ENCODE measurements around the gene SLC25A17.
"Not testable (repeated sequence)": the region's sequence is repeated elsewhere in the genome, so short reads cannot be mapped to it uniquely, and the experiment has no call there.

The SLC25A17 gene

DNA sequence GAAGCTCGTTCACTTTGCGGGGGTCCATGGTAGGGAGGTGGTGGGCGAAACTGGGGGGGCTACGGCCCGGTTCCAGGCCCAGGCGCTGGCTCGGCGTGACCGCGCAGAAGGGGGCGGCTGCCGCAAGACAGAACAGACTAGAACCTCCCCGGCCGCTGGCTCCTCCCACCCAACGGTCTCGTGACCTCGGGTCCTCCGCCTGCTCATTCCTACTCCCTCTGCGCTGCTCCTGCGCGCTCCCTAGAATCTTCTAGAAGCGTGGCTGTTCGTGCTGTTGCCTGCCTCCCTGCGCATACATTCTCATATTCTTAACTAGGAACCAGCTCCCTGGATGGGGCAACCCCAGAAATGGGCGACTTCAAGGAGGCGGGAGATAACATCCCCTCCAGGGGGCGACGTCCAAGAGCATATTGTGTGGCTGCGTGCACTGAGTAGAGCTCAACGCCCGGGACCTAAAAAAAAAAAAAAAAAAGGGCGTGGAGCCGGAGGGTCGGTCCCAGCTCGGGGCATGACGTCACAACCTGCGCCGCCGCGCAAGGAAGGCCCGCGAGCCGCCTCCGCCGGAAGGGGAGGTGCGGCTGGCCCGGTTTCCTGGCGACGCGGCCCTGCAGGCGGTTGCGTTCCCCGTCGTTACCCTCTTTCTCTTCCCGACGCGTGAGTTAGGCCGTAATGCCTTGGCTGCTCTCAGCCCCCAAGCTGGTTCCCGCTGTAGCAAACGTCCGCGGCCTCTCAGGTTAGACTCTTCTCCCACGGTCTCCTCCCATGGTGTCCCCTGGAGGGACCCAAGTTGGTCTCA lies 37.6 kb upstream of the SLC25A17 start, which contains the start of the genes ST13 and XPNPEP3:
TSS of gene ST13 (minus strand) at position 127 of the 796 bp plus-strand sequence. CDS start at position 28, 99 bp downstream.
TSS of gene XPNPEP3 (plus strand) at position 636 of the 796 bp plus-strand sequence. CDS start at position 670, 34 bp downstream.
- H3K27ac ChIP-seq: peak within 1 kb of the TSS; percentile 97
- DNase-seq (ENCODE audit: low spot score): peak; percentile 78
- ChIA-PET CTCF (interaction anchor here (0.7 kb wide), 2 partner anchors 9 to 15 kb away, joined by 3 read pairs; no protein-coding TSS in a partner anchor), POLR2A (ENCODE audit: low non-redundant PET) (interaction anchor here (0.5 kb wide), 1 partner anchor 36 kb away, joined by 5 read pairs; no protein-coding TSS in a partner anchor)
- TF ChIP-seq, protein P1, sequence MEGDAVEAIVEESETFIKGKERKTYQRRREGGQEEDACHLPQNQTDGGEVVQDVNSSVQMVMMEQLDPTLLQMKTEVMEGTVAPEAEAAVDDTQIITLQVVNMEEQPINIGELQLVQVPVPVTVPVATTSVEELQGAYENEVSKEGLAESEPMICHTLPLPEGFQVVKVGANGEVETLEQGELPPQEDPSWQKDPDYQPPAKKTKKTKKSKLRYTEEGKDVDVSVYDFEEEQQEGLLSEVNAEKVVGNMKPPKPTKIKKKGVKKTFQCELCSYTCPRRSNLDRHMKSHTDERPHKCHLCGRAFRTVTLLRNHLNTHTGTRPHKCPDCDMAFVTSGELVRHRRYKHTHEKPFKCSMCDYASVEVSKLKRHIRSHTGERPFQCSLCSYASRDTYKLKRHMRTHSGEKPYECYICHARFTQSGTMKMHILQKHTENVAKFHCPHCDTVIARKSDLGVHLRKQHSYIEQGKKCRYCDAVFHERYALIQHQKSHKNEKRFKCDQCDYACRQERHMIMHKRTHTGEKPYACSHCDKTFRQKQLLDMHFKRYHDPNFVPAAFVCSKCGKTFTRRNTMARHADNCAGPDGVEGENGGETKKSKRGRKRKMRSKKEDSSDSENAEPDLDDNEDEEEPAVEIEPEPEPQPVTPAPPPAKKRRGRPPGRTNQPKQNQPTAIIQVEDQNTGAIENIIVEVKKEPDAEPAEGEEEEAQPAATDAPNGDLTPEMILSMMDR (conservative IDR thresholded peaks at IDR 0.05; ENCODE audit: low read depth): no peak

DNA sequence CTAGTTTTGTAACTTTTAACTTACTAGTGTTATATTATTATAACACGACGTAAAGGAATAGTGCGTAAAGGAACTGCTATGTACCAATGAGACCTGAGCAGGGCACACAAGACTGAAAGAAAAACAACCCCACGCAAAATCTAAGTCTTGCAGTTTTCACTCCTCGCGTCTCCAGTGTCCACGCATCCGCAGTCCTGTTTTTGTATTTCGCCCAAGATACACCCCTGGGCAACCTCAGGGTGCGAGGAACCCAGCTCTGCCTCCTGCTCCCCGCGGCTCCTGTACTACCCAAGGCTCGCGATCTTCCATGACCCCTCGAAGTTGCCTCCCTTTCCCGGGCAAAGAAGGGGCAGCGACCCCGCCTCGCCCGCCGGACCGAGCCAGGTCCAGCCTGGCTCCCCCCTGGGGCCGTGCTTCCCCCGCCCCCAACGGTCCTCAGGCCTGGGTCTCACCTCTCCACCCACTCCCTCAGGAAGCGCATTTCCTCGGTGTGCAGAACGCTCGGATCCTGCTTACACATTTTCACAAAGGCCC lies 36.9 kb upstream of the SLC25A17 start:
- TF ChIP-seq, protein P1 (conservative IDR thresholded peaks at IDR 0.05; ENCODE audit: low read depth): no peak
- H3K27ac ChIP-seq: peak overlapping the region; percentile 97
- ChIA-PET POLR2A (ENCODE audit: low non-redundant PET) (no interaction called here), CTCF (no interaction called here)
- DNase-seq (ENCODE audit: low spot score): peak; percentile 5

DNA sequence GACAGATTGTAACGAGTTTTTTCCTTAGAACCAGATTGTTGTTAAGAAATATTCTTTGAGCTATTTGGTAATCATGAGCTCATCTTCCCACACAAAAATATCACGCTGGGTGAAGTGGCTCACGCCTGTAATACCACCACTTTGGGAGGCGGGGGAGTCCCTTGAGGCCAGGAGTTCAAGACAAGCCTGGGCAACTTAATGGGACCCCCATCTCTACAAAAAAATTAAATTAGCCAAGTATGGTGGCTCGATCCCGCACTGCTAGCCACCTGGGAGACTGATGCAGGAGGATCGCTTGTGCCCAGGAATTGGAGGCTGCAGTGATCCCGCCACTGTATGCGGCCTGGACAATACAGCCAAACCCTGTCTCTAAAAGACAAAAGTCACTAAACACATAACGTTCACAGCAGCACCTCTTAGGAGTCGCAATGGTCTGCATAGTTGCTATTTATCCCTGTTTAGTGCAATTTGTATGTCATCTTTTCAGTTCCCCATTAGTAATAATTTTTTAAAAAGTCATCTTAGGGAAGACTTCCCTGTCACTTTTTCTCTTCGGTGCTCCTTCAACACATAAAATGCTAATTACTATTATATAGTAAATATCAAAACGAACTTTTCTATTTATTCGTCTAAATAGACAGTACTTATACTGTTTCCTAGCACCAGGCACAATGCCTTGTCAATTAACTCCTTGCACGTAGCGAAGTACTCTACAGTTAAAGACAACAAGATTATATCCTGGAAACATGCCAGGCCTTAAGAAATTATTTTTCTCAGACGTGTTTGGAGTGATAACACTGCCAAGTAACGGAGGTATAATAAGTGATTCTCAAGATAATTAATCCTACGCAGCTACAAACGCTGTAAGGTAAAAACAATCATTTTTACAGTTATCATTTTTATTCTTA lies 36.2 kb upstream of the SLC25A17 start:
- POLR2A ChIA-PET (ENCODE audit: low non-redundant PET): no interaction called here
- peak overlapping the region; percentile 97 for H3K27ac ChIP-seq
- TF ChIP-seq, protein P1 (conservative IDR thresholded peaks at IDR 0.05; ENCODE audit: low read depth): no peak
- DNase-seq (ENCODE audit: low spot score): no peak
- CTCF ChIA-PET: interaction anchor here (0.6 kb wide), 1 partner anchor 67 kb away, joined by 3 read pairs; no protein-coding TSS in a partner anchor

DNA sequence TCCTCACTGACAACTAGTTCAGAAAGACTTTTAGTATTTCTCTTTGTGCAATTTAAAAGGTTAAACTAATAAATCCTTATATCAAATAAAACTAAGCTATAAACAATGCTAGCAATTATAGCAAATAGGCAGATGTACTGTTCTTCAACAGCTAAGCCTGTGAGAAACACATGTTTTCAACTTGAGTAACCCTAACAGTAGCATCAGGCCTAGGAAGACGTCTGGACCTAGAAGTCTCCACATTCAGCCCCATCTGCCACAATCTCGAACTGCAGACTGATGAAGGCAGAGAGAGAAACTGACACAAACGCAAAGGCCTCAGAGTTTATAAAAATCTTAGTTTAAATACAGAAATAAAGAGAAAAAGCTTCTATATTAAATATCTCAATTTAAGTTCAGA lies 34.8 kb upstream of the SLC25A17 start:
- CTCF ChIA-PET: interaction anchor here (0.6 kb wide), 1 partner anchor 208 kb away, joined by 3 read pairs; no protein-coding TSS in a partner anchor

DNA sequence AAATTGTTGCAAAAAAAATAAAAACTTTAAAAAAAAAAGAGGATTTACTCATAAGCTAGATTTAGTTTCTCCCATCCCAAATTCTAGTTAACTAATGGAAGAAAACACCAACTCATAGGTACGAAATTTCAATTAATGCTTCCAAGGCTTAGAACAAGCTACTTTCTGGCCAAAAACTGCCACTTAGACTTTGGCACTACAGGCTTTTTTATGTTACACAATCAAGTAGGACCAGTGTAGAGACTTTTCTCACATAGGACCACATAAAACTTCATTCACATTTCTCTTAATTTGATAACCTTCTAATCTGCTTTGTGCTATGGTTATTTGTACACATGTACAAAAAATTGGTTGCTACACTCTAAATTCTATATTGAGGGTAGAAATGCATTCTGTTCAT lies 34.2 kb upstream of the SLC25A17 start:
- DNase-seq (ENCODE audit: low spot score): no peak
- no peak overlapping the region for H3K27ac ChIP-seq
- ChIA-PET POLR2A (ENCODE audit: low non-redundant PET) (no interaction called here), CTCF (no interaction called here)
- TF ChIP-seq, protein P1 (conservative IDR thresholded peaks at IDR 0.05; ENCODE audit: low read depth): no peak

More for the DNA sequence above, 34.8 kb upstream of the SLC25A17 start:
- DNase-seq (ENCODE audit: low spot score): no peak
- TF ChIP-seq, protein P1 (conservative IDR thresholded peaks at IDR 0.05; ENCODE audit: low read depth): no peak
- POLR2A ChIA-PET (ENCODE audit: low non-redundant PET): no interaction called here
- H3K27ac ChIP-seq: no peak overlapping the region

DNA sequence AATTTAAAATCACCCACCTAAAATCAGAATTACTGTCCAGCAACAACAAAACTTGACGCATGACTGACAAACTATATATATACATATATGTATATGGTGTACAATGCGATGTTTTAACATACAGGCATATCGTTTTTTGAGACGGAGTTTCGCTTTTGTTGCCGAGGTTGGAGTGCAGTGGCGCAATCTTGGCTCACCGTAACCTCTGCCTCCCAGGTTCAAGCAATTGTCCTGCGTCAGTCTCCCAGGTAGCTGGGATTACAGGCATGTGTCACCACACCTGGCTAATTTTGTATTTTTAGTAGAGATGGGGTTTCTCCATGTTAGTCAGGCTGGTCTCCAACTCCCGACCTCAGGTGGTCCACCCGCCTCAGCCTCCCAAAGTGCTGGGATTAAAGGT lies 26.7 kb upstream of the SLC25A17 start:
- CTCF ChIA-PET; POLR2A ChIA-PET (ENCODE audit: low non-redundant PET); DNase-seq (ENCODE audit: low spot score); H3K27ac ChIP-seq: not testable (repeated sequence)

Measured in RWPE1 (cell line).